GM18858 (cell line): ENCODE results near the gene TCF25.
"Not testable (repeated sequence)": the region's sequence is repeated elsewhere in the genome, so short reads cannot be mapped to it uniquely, and the experiment has no call there.

ENCODE experiments used
- ATAC-seq: cut with Tn5 transposase; IDR thresholded peaks from one replicate; pipeline ENCODE4 v1.9.1; 2021; ENCODE audit not compliant: unreplicated experiment

TCF25 gene

GRCh38 chr16:89902980-89903379, 29.6 kb downstream of the TCF25 start:
- ATAC-seq: no peak

GRCh38 chr16:89903908-89904515, 30.6 kb downstream of the TCF25 start:
- ATAC-seq: no peak

GRCh38 chr16:89904606-89905510, 31.5 kb downstream of the TCF25 start:
- no peak for ATAC-seq

GRCh38 chr16:89905511-89906139, 32.2 kb downstream of the TCF25 start:
- ATAC-seq: no peak

DNA sequence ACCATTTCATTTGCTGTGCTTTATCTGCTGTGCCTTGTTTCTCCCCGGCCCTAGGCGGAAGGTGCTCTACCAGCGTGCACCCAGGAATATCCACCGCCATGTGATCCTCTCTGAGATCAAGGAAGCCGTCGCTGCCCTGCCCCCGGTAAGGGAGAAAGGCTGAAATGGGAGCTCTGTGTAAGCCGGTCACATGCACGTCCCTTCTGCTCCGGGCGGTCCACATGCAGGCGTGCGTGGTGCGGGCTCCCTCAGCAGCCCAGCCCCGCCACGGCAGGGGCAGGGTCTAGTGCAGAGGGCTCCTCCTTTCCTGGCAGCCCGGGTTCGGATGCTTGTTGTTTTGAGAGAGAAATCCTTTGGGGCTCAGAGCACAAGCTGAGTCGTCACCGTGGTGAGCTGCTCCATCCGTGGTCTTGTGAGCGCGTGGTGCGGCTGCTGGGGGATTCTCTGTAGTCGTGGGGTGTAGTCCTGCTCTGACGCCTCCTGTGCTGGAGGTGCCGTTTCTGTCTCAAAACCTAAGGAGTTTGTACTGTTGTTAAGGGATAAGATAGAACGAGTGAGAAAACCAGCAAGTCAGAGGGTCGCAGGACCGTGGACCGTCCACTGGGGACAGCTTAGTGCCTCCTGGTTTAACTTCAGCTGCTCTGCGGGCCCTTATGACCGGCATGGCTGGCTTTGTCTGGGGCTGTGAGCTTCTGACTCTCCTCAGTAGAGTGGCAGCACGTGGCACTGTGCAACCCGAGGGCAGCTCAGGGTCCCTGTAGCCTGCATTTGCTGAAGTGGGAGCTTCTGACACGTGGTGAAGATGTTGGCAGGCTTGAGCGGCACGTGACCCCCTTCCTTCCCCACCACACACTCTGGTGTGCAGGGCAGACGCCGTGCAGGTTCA, 33.0 kb downstream of the TCF25 start:
- ATAC-seq: no peak

GRCh38 chr16:89907055-89907814, 33.8 kb downstream of the TCF25 start:
- ATAC-seq: no peak

GRCh38 chr16:89908236-89908635, 34.8 kb downstream of the TCF25 start:
- ATAC-seq: no peak

DNA sequence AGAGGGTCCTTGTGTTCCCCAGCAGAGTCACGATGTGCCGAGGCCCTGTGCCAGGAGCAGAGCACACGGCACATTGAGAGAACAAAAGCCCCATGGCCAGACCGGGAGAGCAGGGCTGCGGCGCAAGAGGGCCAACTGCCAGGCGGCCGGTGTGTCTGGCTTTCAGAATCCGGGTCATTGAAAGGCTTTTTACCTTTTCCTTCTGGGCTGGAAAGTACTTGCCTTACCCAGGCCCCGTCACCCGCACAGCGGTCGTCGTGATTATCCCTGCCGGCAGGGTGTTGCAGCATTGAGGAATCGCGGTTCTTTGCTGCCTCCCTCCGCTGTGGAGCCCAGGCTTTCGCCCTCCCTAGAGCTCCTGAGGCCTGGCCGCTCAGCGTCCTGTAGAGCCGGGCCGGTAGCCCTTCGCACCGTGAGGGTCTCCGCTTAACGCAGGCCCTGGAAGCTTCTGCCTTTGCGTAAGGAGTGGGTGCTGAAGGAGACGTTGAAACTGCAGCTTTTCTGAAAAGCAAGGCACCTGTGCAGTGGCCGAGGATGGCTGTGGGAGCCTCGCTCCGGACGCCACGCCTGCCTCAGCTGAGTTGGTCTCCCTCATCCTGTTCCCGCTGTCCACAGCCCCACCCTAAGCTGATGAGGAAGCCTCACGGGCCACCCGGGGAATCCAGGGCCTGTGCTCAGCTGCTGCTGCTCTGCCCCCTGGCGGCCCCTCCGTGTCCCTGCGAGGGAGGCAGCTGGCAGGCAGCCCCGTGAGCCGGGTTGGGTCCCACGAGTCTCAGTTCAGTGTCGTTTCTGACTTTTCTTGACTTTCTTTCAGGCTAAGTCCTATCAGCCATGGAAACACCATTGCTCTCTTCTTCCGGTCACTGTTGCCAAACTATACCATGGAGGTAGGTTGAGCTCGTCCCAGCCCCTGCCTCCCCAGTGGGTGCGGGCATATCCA, 36.7 kb downstream of the TCF25 start:
- ATAC-seq: no peak

GRCh38 chr16:89910717-89911354, 37.4 kb downstream of the TCF25 start:
- ATAC-seq: no peak

- ATAC-seq: no peak
These were observed 38.0 kb downstream of the TCF25 start for GRCh38 chr16:89911375-89911774.

DNA sequence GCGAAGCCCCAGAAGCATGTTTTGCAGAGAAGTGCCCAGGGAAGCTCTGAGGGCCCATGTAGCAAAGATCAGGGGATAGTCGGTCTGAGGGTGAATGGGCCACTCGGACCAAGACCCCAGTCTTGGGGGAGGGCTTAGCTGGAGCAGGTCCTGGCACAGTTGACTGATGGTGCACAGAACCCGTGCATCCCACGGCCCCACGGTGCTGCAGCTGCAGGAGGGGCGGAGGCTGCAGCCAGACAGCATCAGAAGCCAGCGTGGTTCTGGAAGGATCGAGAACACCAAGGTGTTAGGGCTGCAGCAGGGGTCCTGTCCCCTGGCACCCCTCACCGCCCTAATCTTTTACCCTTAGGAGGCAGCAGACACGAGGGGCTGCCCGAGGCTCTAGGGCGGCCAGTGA, 38.8 kb downstream of the TCF25 start:
- no peak for ATAC-seq

DNA sequence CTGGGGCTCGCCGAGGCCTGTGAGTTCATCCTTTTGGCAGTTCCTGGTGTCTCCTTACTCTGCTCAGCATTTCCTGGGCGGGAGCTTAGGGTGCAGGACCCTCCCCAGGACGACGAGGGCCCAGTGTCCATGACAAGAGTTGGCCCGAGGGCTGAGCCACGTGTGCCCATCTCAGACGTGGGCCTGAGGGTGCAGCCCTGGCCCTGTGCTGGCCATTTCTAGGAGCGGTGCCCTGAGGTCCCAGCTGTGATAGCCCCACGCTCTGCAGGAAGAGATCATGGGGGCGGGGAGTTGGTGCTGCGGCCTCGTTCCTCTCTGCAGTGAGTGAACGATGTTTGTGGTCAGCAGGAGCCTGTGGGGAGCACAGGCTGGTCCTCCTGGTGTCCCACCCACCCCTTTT, 39.2 kb downstream of the TCF25 start:
- no peak for ATAC-seq

- no peak for ATAC-seq
These were observed 40.3 kb downstream of the TCF25 start for GRCh38 chr16:89913408-89914387.

DNA sequence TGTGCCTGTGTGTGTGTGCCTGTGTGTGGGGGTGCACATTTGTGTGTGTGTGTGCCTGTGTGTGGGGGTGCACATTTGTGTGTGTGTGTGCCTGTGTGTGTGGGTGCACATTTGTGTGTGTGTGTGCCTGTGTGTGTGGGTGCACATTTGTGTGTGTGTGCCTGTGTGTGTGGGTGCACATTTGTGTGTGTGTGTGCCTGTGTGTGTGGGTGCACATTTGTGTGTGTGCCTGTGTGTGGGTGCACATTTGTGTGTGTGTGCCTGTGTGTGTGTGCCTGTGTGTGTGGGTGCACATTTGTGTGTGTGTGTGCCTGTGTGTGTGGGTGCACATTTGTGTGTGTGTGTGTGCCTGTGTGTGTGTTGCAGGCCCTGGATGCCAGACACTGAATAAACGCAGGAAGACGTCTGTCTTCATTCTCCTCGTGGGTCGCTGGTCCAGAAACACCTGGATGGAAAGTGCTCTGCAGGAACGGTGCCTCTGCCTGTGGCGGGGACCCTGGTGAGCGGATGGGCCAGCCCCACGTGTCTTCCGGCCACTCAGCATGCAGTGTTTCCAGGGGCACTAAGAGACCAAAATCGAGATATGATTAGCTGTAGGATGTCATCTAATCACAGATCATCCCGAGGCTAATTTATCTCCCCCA, 41.4 kb downstream of the TCF25 start:
- not testable (repeated sequence) for ATAC-seq

DNA sequence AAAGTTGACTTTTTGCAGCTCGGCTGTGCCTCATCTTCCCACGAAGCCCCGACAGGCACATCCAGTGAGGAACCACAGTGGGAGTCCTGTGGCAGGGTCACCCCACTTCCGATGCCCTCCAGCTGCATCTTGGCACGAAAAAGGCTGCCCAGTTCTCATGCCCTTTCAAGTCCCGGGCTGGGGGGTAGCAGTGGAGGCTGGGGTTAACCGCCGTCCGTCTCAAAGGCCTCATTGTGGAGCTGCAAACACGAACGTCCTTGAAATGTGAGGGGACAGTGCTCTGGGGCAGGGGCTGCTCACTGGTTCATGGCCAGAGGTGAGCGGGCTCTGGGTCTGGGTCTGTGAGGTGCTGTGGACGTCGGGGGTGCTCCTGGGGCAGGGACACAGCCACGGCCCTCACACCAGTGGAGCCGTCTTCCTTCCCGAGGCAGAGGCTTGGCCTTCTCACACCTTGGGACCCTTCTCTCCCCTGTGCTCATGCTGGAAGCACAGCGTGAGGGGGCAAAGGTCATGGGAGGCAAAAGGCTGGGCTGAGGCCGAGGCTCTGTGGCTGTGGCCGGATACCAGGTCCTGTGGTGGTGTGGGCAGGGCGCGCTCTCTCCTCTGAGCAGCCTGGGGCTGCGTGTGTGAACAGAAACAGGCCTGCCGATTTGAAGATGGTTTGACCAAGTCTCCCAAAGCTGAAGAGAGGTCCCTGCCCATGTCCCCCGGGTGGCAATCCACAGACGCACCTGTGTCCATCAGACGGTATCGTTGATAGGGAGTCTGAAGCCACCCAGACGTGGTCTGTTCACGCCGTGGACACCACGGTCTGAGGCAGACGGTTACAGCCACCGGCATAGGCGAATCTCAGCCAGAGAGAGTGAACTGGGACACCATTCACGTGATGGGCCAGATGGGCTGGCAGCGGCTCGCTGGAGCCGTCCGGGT, 42.2 kb downstream of the TCF25 start:
- no peak for ATAC-seq
